ENCODE data around the gene ARHGAP21.

ARHGAP21 gene

GRCh38 chr10:24568042-24568441, 155.6 kb downstream of the ARHGAP21 start:
- DNase-seq (ENCODE audit: low read depth): no peak
- H3K4me3 ChIP-seq (replicated peaks; ENCODE audit: low read depth, low read length): no peak overlapping the region
- TF ChIP-seq CTCF (IDR thresholded peaks at IDR 0.05; ENCODE audit: low read length, missing control alignments): no peak

DNA sequence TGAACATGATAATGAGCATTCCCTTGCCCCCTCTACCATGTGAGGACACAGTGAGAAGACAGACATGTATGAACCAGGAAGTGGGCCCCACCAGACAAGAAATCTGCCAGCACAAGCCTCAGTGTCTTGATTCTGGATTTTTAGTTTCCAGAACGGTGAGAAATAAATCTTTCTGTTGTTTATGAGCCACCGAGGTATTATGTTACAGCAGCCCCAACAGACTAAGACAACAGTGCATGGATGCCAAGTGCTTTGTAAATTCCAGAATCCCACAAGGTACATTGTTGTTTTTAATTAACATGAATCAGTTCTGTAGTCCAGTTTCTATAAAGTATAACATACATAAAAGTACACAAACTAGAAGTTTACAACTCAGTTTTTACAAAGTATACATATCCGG, 162.2 kb downstream of the ARHGAP21 start:
- no peak for DNase-seq (ENCODE audit: low read depth)
- TF ChIP-seq CTCF (IDR thresholded peaks at IDR 0.05; ENCODE audit: low read length, missing control alignments): no peak
- no peak overlapping the region for H3K4me3 ChIP-seq (replicated peaks; ENCODE audit: low read depth, low read length)

- TF ChIP-seq CTCF (IDR thresholded peaks at IDR 0.05; ENCODE audit: low read length, missing control alignments): peak; percentile 73
- peak; percentile 89 for DNase-seq (ENCODE audit: low read depth)
- H3K4me3 ChIP-seq (replicated peaks; ENCODE audit: low read depth, low read length): no peak overlapping the region
These were observed 166.6 kb downstream of the ARHGAP21 start for GRCh38 chr10:24556750-24557742.

DNA sequence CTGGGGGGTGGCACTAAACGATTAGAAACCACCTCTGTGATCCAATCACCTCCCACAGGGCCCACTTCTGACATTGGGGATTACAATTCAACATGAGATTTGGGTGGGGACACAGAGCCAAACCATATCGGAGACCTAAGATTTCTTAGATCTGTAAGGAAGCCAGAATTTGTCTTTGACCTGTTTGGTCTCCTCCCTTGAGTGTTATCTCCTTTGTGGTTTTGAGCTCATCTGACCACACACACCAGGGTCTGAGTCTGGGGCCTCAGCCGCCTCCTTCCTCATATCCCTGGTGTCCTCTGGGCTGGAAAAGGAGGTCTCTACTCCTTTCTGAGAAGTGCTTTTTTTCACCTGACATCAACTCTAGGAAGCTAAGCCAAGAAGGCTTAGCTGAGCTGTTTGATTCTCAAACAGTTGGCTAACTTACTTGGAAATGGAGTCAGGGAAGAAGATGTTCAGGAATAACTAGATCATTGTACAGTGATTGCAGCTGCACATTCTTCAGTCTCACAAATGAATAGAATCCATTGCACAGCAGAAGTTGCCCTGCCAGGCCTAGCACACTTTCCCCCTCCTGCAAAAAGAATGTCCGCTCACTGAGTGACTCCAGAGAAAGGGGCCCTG, 167.4 kb downstream of the ARHGAP21 start:
- no peak for TF ChIP-seq CTCF (IDR thresholded peaks at IDR 0.05; ENCODE audit: low read length, missing control alignments)
- H3K4me3 ChIP-seq (replicated peaks; ENCODE audit: low read depth, low read length): no peak overlapping the region
- no peak for DNase-seq (ENCODE audit: low read depth)

GRCh38 chr10:24554036-24554435, 169.7 kb downstream of the ARHGAP21 start:
- no peak for TF ChIP-seq CTCF (IDR thresholded peaks at IDR 0.05; ENCODE audit: low read length, missing control alignments)
- no peak overlapping the region for H3K4me3 ChIP-seq (replicated peaks; ENCODE audit: low read depth, low read length)
- no peak for DNase-seq (ENCODE audit: low read depth)

- no peak for DNase-seq (ENCODE audit: low read depth)
- no peak overlapping the region for H3K4me3 ChIP-seq (replicated peaks; ENCODE audit: low read depth, low read length)
- no peak for TF ChIP-seq CTCF (IDR thresholded peaks at IDR 0.05; ENCODE audit: low read length, missing control alignments)
These were observed 170.6 kb downstream of the ARHGAP21 start for GRCh38 chr10:24553051-24553612.
